GM12878 (cell line): Measurements from ENCODE around the gene ANGEL2. TPM values are rescaled to one million over a fixed set of nuclear protein-coding genes. Genes with fewer than 3 reads are reported as not detected.
A peak's percentile ranks its signal among the peaks of the same experiment; 100 is the strongest.

Source experiments
- BCL3 ChIP-seq: IDR thresholded peaks from 2 replicates; pipeline ENCODE4 v1.6.1; 2011; ENCODE audit warnings: borderline replicate concordance, low read depth, mild to moderate bottlenecking, moderate library complexity, low read length; ENCODE audit not compliant: insufficient read depth, poor library complexity, severe bottlenecking
- CEBPZ ChIP-seq: fragments of 150-350 bp; IDR thresholded peaks from 2 replicates; pipeline ENCODE4 v1.6.1; 2016; ENCODE audit warnings: low read depth, low read length
- DPF2 ChIP-seq: fragments of 450-650 bp; IDR thresholded peaks from 2 replicates; pipeline ENCODE4 v1.6.1; 2017; ENCODE audit warnings: mild to moderate bottlenecking
- HDGF ChIP-seq: fragments of 450-650 bp; IDR thresholded peaks from 2 replicates; pipeline ENCODE4 v1.6.1; 2016; ENCODE audit warnings: antibody characterized with exemption
- HSF1 ChIP-seq: fragments of 150-350 bp; IDR thresholded peaks from 2 replicates; pipeline ENCODE4 v1.6.1; 2014; ENCODE audit warnings: mild to moderate bottlenecking, low read depth, low read length
- JUNB ChIP-seq: IDR thresholded peaks from 2 replicates; pipeline ENCODE4 v1.6.1; 2016; ENCODE audit warnings: antibody characterized with exemption, mild to moderate bottlenecking
- JUND ChIP-seq: IDR thresholded peaks from 2 replicates; pipeline ENCODE4 v1.6.1; 2012; ENCODE audit warnings: low read depth, mild to moderate bottlenecking, low read length, improper control_type of control experiment, moderate library complexity
- KLF5 ChIP-seq: fragments of 450-650 bp; IDR thresholded peaks from 2 replicates; pipeline ENCODE4 v1.6.1; 2014; ENCODE audit warnings: mild to moderate bottlenecking; ENCODE audit not compliant: partially characterized antibody
- MAX ChIP-seq: IDR thresholded peaks from 2 replicates; pipeline ENCODE4 v1.6.1; 2012; ENCODE audit warnings: low read depth, low read length, improper control_type of control experiment
- MEF2A ChIP-seq: IDR thresholded peaks from 2 replicates; pipeline ENCODE4 v1.6.1; 2011; ENCODE audit warnings: low read depth, mild to moderate bottlenecking, low read length, moderate library complexity; ENCODE audit not compliant: insufficient read depth
- MLLT1 ChIP-seq: fragments of 450-650 bp; IDR thresholded peaks from 2 replicates; pipeline ENCODE4 v1.6.1; 2016; ENCODE audit warnings: mild to moderate bottlenecking
- PAX5 ChIP-seq: IDR thresholded peaks from 2 replicates; pipeline ENCODE4 v1.6.1; 2011; ENCODE audit warnings: low read depth, low read length, borderline replicate concordance
- SMC3 ChIP-seq: IDR thresholded peaks from 2 replicates; pipeline ENCODE4 v1.6.1; 2011; ENCODE audit warnings: low read length, improper control_type of control experiment, borderline replicate concordance
- TARDBP ChIP-seq: IDR thresholded peaks from 2 replicates; pipeline ENCODE4 v1.6.1; 2016; ENCODE audit warnings: borderline replicate concordance
- ZBED1 ChIP-seq: IDR thresholded peaks from 2 replicates; pipeline ENCODE4 v1.6.1; 2016; ENCODE audit warnings: borderline replicate concordance
- ZNF687 ChIP-seq: fragments of 450-650 bp; IDR thresholded peaks from 2 replicates; pipeline ENCODE4 v1.6.1; 2017; ENCODE audit warnings: mild to moderate bottlenecking, moderate library complexity
- polyA plus RNA-seq, 11 experiments: library from polyadenylated mRNA; depleted of rRNA in 4 of 11; unstranded in 6 of 11; stranded (reverse) in 5 of 11; fragments of >200 nt; fragmentation: Nextera tagmentation in 4 of 11; fragmentation: Illumina TruSeq in 1 of 11; extraction: Ambion mirVana in 4 of 11; extraction: Trizol in 1 of 11; gene quantifications; 1 replicate in 1 of 11; 2 replicates in 10 of 11; pipeline versions ENCODE4 v1.2.1 to v1.2.3, GENCODE V29; 2011 to 2016; ENCODE audit warnings: inconsistent platforms in 2 of 11, missing spikeins in 2 of 11, low read depth in 1 of 11
- total RNA-seq, 4 experiments: library from RNA; depleted of rRNA in 3 of 4; stranded (reverse); fragments of >200 nt in 3 of 4; fragmentation: Illumina TruSeq in 1 of 4; extraction: Trizol in 1 of 4; gene quantifications; 2 replicates each; pipeline versions ENCODE4 v1.2.1 to v1.2.3, GENCODE V29; 2013 to 2021

ANGEL2 gene
- total and polyA plus RNA-seq, 10 of the 15 experiments (the other 5 are each of a cell fraction or from before 2014, with no cell fraction given): 6.3 to 53.9 (median 30.7) TPM

GRCh38 chr1:212979340-212980122, 36.1 kb downstream of the ANGEL2 start (continued):
- TF ChIP-seq KLF5: no peak
- TF ChIP-seq TARDBP: no peak
- no peak for TF ChIP-seq JUND
- 0 out of 2 replicates have a peak, but pooled peaks have one; percentile 18 for TF ChIP-seq MAX
- peak; percentile 44 for TF ChIP-seq MLLT1
- TF ChIP-seq ZBED1: peak; percentile 97
- TF ChIP-seq HSF1: no peak
- TF ChIP-seq BCL3: peak; percentile 96
- no peak for TF ChIP-seq CEBPZ
- TF ChIP-seq PAX5: peak; percentile 77; the same call in 1 of the 2 replicates
- TF ChIP-seq JUNB: peak; percentile 62
- peak; percentile 85 for TF ChIP-seq ZNF687
- TF ChIP-seq MEF2A: 0 out of 2 replicates have a peak, but pooled peaks have one; percentile 14
- peak; percentile 81 for TF ChIP-seq DPF2
- peak; percentile 19; the same call in 1 of the 2 replicates for TF ChIP-seq SMC3
- no peak for TF ChIP-seq HDGF
